ENCODE data around the gene CLDN15.

Gene CLDN15

DNA sequence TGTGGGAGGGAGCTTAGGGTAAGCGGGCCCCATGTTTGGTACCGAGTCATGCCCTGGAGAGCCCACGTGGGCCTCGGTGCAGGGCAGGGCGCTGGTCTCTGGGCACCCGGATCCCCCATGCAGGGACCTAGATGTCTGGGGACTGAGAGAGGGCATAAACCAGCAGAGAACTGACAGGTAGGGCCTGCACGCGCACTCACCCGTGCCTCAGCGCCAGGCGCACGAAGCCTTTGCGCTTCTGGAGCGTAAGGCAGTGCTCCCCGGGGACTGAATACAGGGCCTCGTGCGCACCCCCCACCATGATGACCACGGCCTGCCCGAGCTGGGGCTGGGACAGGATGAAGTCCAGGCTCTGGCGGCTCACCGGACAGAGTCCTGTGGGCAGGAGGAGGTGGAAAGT is 39.6 kb downstream of the CLDN15 start:
- DNase-seq: no peak

- DNase-seq: no peak
These were observed 41.7 kb downstream of the CLDN15 start for GRCh38 chr7:101195884-101196283.

GRCh38 chr7:101189109-101189508 is 48.5 kb downstream of the CLDN15 start:
- DNase-seq: no peak

GRCh38 chr7:101186844-101187428 is 50.7 kb downstream of the CLDN15 start:
- DNase-seq: no peak

GRCh38 chr7:101186194-101186593 is 51.4 kb downstream of the CLDN15 start:
- no peak for DNase-seq

- DNase-seq: no peak
These were observed 52.3 kb downstream of the CLDN15 start for GRCh38 chr7:101185258-101185839.

Data from eye (tissue), 1 donor.